NB4 (cell line): ENCODE measurements around the gene SYNPO.

Experiments used
- DNase-seq: peaks from one replicate; pipeline ENCODE4 v3.0.0; 2010; ENCODE audit warnings: low read depth
- H3K4me3 ChIP-seq: one replicate; pipeline ENCODE4 v1.5.1; 2011; ENCODE audit warnings: mild to moderate bottlenecking, low read depth, low read length, moderate library complexity
- CTCF ChIP-seq: IDR thresholded peaks from one replicate; pipeline ENCODE4 v1.5.1; 2012; ENCODE audit warnings: low read depth, low read length
- MAX ChIP-seq: IDR thresholded peaks from 2 replicates; pipeline ENCODE4 v1.6.1; 2011; ENCODE audit warnings: low read depth, low read length
- MYC ChIP-seq: IDR thresholded peaks from 2 replicates; pipeline ENCODE4 v1.6.1; 2011; ENCODE audit warnings: low read depth, low read length
- POLR2A ChIP-seq: IDR thresholded peaks from 2 replicates; pipeline ENCODE4 v1.6.1; 2011; ENCODE audit warnings: mild to moderate bottlenecking; ENCODE audit not compliant: insufficient read length; ENCODE audit errors: extremely low read depth

The SYNPO gene

GRCh38 chr5:150604894-150605440, 35.5 kb upstream of the SYNPO start:
- TF ChIP-seq MYC (no peak), POLR2A (no peak), CTCF (no peak)
- no peak for DNase-seq
- H3K4me3 ChIP-seq = no peak overlapping the region

- TF ChIP-seq CTCF (no peak), MYC (no peak), POLR2A (no peak), MAX (no peak)
- H3K4me3 ChIP-seq = no peak overlapping the region
- DNase-seq = no peak
Observed at GRCh38 chr5:150605546-150605945, 34.9 kb upstream of the SYNPO start.

GRCh38 chr5:150606476-150606875, 34.0 kb upstream of the SYNPO start:
- TF ChIP-seq MYC (no peak), CTCF (no peak), MAX (no peak), POLR2A (no peak)
- H3K4me3 ChIP-seq = no peak overlapping the region
- no peak for DNase-seq

- H3K4me3 ChIP-seq = no peak overlapping the region
- TF ChIP-seq CTCF (no peak), MYC (no peak), MAX (no peak), POLR2A (no peak)
- DNase-seq = no peak
Observed at GRCh38 chr5:150607105-150607504, 33.4 kb upstream of the SYNPO start.

GRCh38 chr5:150607991-150608390, 32.5 kb upstream of the SYNPO start:
- DNase-seq = no peak
- no peak overlapping the region for H3K4me3 ChIP-seq
- TF ChIP-seq POLR2A (no peak), CTCF (no peak), MAX (no peak)

- DNase-seq = no peak
- TF ChIP-seq MYC = no peak
- no peak for TF ChIP-seq MAX
- no peak for TF ChIP-seq POLR2A
- TF ChIP-seq CTCF = no peak
- H3K4me3 ChIP-seq = no peak overlapping the region
Observed at GRCh38 chr5:150608991-150609390, 31.5 kb upstream of the SYNPO start.
